ENCODE measurements around the gene CYB5D1.

- TF ChIP-seq CTCF (IDR thresholded peaks at IDR 0.05) (no peak), POLR2A (IDR thresholded peaks at IDR 0.05) (no peak), POLR2AphosphoS5 (IDR thresholded peaks at IDR 0.05) (no peak)
These were observed 4.1 kb upstream of the CYB5D1 start for GRCh38 chr17:7853691-7854038.

All from sigmoid colon (tissue), 4 donors.